H1 (cell line): ENCODE results near the gene RNF186. TPM values are rescaled to one million over a fixed set of nuclear protein-coding genes. Genes with fewer than 3 reads are reported as not detected.

Experiments
- CTCF ChIA-PET: fragments of 300-600 bp; sonication (Branson Sonifier 250); formaldehyde crosslinking; loops from one replicate; lab custom pipeline; 2021; ENCODE audit not compliant: partially characterized antibody; lab: Charles Lee
- POLR2A ChIA-PET: fragments of 300-600 bp; sonication (Branson Sonifier 250); formaldehyde crosslinking; loops from one replicate; lab custom pipeline; 2021; ENCODE audit warnings: inconsistent platforms; ENCODE audit not compliant: partially characterized antibody; lab: Charles Lee
- DNase-seq, 2 experiments: peaks; one replicate each; pipeline versions ENCODE4 v3.0.0 to v3.0.0-alpha.2; 2010 to 2022; ENCODE audit warnings: low spot score in 2 of 2, low read depth in 1 of 2, mixed read lengths in 1 of 2
- FAIRE-seq: peaks from 2 replicates; lab custom pipeline; 2011; peaks lifted over from hg19 to GRCh38; lab: Jason Lieb, UNC
- H2AFZ ChIP-seq: 2 replicates; pipeline ENCODE4 v1.8.1; 2012; ENCODE audit warnings: low read length, inconsistent platforms
- H2AK5ac ChIP-seq: 2 replicates; pipeline ENCODE4 v1.6.1; 2013; ENCODE audit warnings: low read depth, low read length
- H2BK120ac ChIP-seq: replicated peaks from 2 replicates; pipeline ENCODE3; 2013; ENCODE audit warnings: low read depth, low read length, inconsistent platforms
- H2BK12ac ChIP-seq: 2 replicates; pipeline ENCODE4 v1.6.1; 2013; ENCODE audit warnings: low read depth, low read length
- H2BK15ac ChIP-seq: 2 replicates; pipeline ENCODE4 v1.6.1; 2013; ENCODE audit warnings: low read length
- H2BK20ac ChIP-seq: 2 replicates; pipeline ENCODE4 v1.6.1; 2013; ENCODE audit warnings: low read length
- H2BK5ac ChIP-seq: 2 replicates; pipeline ENCODE4 v1.6.1; 2013; ENCODE audit warnings: low read depth, low read length
- H3K14ac ChIP-seq: 2 replicates; pipeline ENCODE4 v1.6.1; 2013; ENCODE audit warnings: inconsistent platforms; ENCODE audit not compliant: insufficient read length
- H3K18ac ChIP-seq: 2 replicates; pipeline ENCODE4 v1.6.1; 2013; ENCODE audit warnings: low read length; ENCODE audit errors: extremely low read depth
- H3K23ac ChIP-seq: 2 replicates; pipeline ENCODE4 v1.6.1; 2013; ENCODE audit warnings: inconsistent platforms; ENCODE audit not compliant: insufficient read length
- H3K23me2 ChIP-seq: 2 replicates; pipeline ENCODE4 v1.6.1; 2013; ENCODE audit warnings: low read depth, low read length
- H3K27ac ChIP-seq: 2 replicates; pipeline ENCODE4 v1.6.1; 2011; ENCODE audit warnings: low read depth, low read length, inconsistent platforms
- H3K27me3 ChIP-seq, 4 experiments: replicated peaks in 1 of 4; 1 replicate in 1 of 4; 2 replicates in 3 of 4; pipeline versions ENCODE4 v1.6.1 to v1.8.1; 2011 to 2013; ENCODE audit warnings: low read length in 3 of 4, mild to moderate bottlenecking in 3 of 4, inconsistent platforms in 2 of 4, mixed read lengths in 2 of 4, moderate library complexity in 1 of 4; ENCODE audit not compliant: control insufficient read depth in 3 of 4, insufficient read depth in 3 of 4; ENCODE audit errors: extremely low read depth in 1 of 4
- H3K36me3 ChIP-seq, 4 experiments: 2 replicates each; pipeline versions ENCODE4 v1.6.1 to v1.8.1; 2011 to 2013; ENCODE audit warnings: mild to moderate bottlenecking in 4 of 4, low read length in 3 of 4, moderate library complexity in 2 of 4, control low read depth in 1 of 4, inconsistent platforms in 1 of 4; ENCODE audit not compliant: insufficient read depth in 4 of 4, control insufficient read depth in 2 of 4
- H3K4ac ChIP-seq: replicated peaks from 2 replicates; pipeline ENCODE3; 2013; ENCODE audit warnings: low read length, low read depth, mixed read lengths, inconsistent platforms; ENCODE audit not compliant: insufficient read length
- H3K4me1 ChIP-seq, 4 experiments: replicated peaks in 1 of 4; 1 replicate in 1 of 4; 2 replicates in 3 of 4; pipeline versions ENCODE4 v1.6.1 to v1.8.1; 2011 to 2013; ENCODE audit warnings: low read length in 3 of 4, inconsistent platforms in 2 of 4, mixed read lengths in 1 of 4; ENCODE audit not compliant: insufficient read depth in 4 of 4, control insufficient read depth in 3 of 4
- H3K4me2 ChIP-seq, 2 experiments: 2 replicates each; pipeline versions ENCODE4 v1.6.1 to v1.8.1; 2011 to 2013; ENCODE audit warnings: low read depth in 2 of 2, low read length in 2 of 2, control low read depth in 1 of 2, inconsistent platforms in 1 of 2, mild to moderate bottlenecking in 1 of 2; ENCODE audit not compliant: insufficient read depth in 1 of 2
- H3K4me3 ChIP-seq, 4 experiments: fragments of 200-600, 300-600 bp in 1 of 4; sonication (generic), shearing (Covaris generic), sonication (Bioruptor Twin) in 1 of 4; 2 replicates each; pipeline versions ENCODE4 v1.5.1 to v1.8.1; 2011 to 2016; ENCODE audit warnings: low read length in 4 of 4, low read depth in 3 of 4, control low read depth in 2 of 4, inconsistent platforms in 2 of 4, mild to moderate bottlenecking in 2 of 4, mixed read lengths in 1 of 4, moderate library complexity in 1 of 4; ENCODE audit not compliant: insufficient read depth in 2 of 4; ENCODE audit errors: extremely low read depth in 1 of 4
- H3K56ac ChIP-seq: replicated peaks from 2 replicates; pipeline ENCODE3; 2013; ENCODE audit warnings: low read depth, mild to moderate bottlenecking, mixed read lengths, low read length, inconsistent platforms; ENCODE audit not compliant: insufficient read length
- H3K79me1 ChIP-seq: 2 replicates; pipeline ENCODE4 v1.6.1; 2013; ENCODE audit warnings: low read depth, low read length, control low read depth
- H3K79me2 ChIP-seq, 2 experiments: 2 replicates each; pipeline versions ENCODE4 v1.6.1 to v1.8.1; 2012 to 2013; ENCODE audit warnings: low read length in 2 of 2, mild to moderate bottlenecking in 2 of 2, inconsistent platforms in 1 of 2; ENCODE audit not compliant: insufficient read depth in 2 of 2, control insufficient read depth in 1 of 2
- H3K9ac ChIP-seq, 4 experiments: replicated peaks in 1 of 4; 1 replicate in 1 of 4; 2 replicates in 3 of 4; pipeline versions ENCODE4 v1.6.1 to v1.8.1; 2011 to 2013; ENCODE audit warnings: low read depth in 3 of 4, low read length in 3 of 4, control low read depth in 2 of 4, mild to moderate bottlenecking in 2 of 4, moderate library complexity in 2 of 4, inconsistent platforms in 1 of 4; ENCODE audit errors: extremely low read depth in 1 of 4
- H3K9me3 ChIP-seq, 2 experiments: 2 replicates each; pipeline versions ENCODE4 v1.6.1 to v1.8.1; 2012 to 2013; ENCODE audit warnings: mild to moderate bottlenecking in 2 of 2, moderate library complexity in 2 of 2, control low read depth in 1 of 2, inconsistent platforms in 1 of 2, low read depth in 1 of 2, low read length in 1 of 2, mixed read lengths in 1 of 2; ENCODE audit not compliant: insufficient read depth in 2 of 2
- H4K20me1 ChIP-seq, 2 experiments: replicated peaks in 1 of 2; 2 replicates each; pipeline versions ENCODE3 to v1.8.1; 2011 to 2013; ENCODE audit warnings: inconsistent platforms in 2 of 2, low read length in 2 of 2, mild to moderate bottlenecking in 1 of 2; ENCODE audit not compliant: insufficient read depth in 2 of 2, control insufficient read depth in 1 of 2
- H4K5ac ChIP-seq: 2 replicates; pipeline ENCODE4 v1.6.1; 2013; ENCODE audit warnings: low read length, low read depth, mixed read lengths, inconsistent platforms; ENCODE audit not compliant: insufficient read length
- H4K8ac ChIP-seq: 2 replicates; pipeline ENCODE4 v1.8.0; 2013; ENCODE audit warnings: mild to moderate bottlenecking, moderate library complexity, low read length, inconsistent platforms; ENCODE audit not compliant: insufficient read depth; ENCODE audit errors: extremely low read depth
- H4K91ac ChIP-seq: replicated peaks from 2 replicates; pipeline ENCODE3; 2013; ENCODE audit warnings: low read length, mixed read lengths, inconsistent platforms; ENCODE audit not compliant: insufficient read length
- CTBP2 ChIP-seq: IDR thresholded peaks from 2 replicates; pipeline ENCODE4 v1.7.0; 2011; ENCODE audit warnings: borderline replicate concordance, mild to moderate bottlenecking, moderate library complexity, mixed read lengths, low read length; ENCODE audit not compliant: insufficient read depth, insufficient read length
- GABPA ChIP-seq: IDR thresholded peaks from 2 replicates; pipeline ENCODE4 v1.6.1; 2011; ENCODE audit warnings: mild to moderate bottlenecking, low read length, moderate library complexity, borderline replicate concordance; ENCODE audit not compliant: insufficient read depth
- GTF2F1 ChIP-seq: IDR thresholded peaks from 2 replicates; pipeline ENCODE4 v1.6.1; 2012; ENCODE audit warnings: low read depth, low read length, improper control_type of control experiment, borderline replicate concordance
- RBBP5 ChIP-seq: IDR thresholded peaks from 2 replicates; pipeline ENCODE4 v1.7.1; 2012; ENCODE audit warnings: low read depth, mild to moderate bottlenecking, inconsistent platforms, low read length, moderate library complexity, borderline replicate concordance
- SP2 ChIP-seq: IDR thresholded peaks from 2 replicates; pipeline ENCODE4 v1.6.1; 2012; ENCODE audit warnings: mild to moderate bottlenecking, low read length, inconsistent platforms
- TEAD4 ChIP-seq: IDR thresholded peaks from 2 replicates; pipeline ENCODE4 v1.6.1; 2012; ENCODE audit warnings: low read depth, low read length, inconsistent platforms, mixed read lengths
- WGBS, 2 experiments: shearing (Covaris generic) in 1 of 2; methylation state at CpG; one replicate each; pipeline versions ENCODE4 v1.1.6 to v1.1.7; 2013 to 2015; ENCODE audit warnings: low lambda C conversion rate in 2 of 2, mixed read lengths in 2 of 2, inconsistent platforms in 1 of 2, low coverage in 1 of 2, missing lambda C conversion rate in 1 of 2; ENCODE audit not compliant: insufficient replicate concordance in 2 of 2, insufficient coverage in 1 of 2, insufficient read length in 1 of 2; ENCODE audit errors: extremely low coverage in 1 of 2, missing lambda C conversion rate in 1 of 2; 5-methylcytosine and 5-hydroxymethylcytosine counted together
- polyA plus RNA-seq, 7 experiments: library from polyadenylated mRNA; depleted of rRNA in 3 of 7; stranded (reverse) in 5 of 7; unstranded in 2 of 7; fragments of >200 nt in 5 of 7; fragments of 200-250 nt in 2 of 7; gene quantifications; 1 replicate in 5 of 7; 2 replicates in 1 of 7; 4 replicates in 1 of 7; pipeline versions ENCODE4 v1.2.1 to v1.2.3, GENCODE V29; 2011 to 2013; ENCODE audit warnings: missing spikeins in 2 of 7, mixed read lengths in 2 of 7
- total RNA-seq: library from RNA; stranded (reverse); fragmentation: NEBNext Ultra II Directional; extraction: Animal tissue kit (Norgen Biotek cat#: 25700); gene quantifications from 2 replicates; pipeline ENCODE4 v1.2.1, GENCODE V29; 2021

The RNF186 gene
- total and polyA plus RNA-seq, 2 of the 8 experiments (the other 6 are each of a cell fraction or from before 2014, with no cell fraction given) = not detected

- Histone ChIP-seq H3K4ac (no peak overlapping the region), H3K79me1 (no peaks in the 10 kb centered on the region), H2BK12ac (no peak overlapping the region), H3K56ac (no peak overlapping the region), H3K79me2 (no peaks in the 10 kb centered on the region), H3K9ac (no peak overlapping the region), H3K23me2 (no peaks in the 10 kb centered on the region), H2BK20ac (no peak overlapping the region), H3K18ac (no peak overlapping the region), H3K4me2 (no peak overlapping the region), H4K91ac (no peak overlapping the region), H2BK120ac (no peak overlapping the region), H3K36me3 (no peaks in the 10 kb centered on the region), H3K4me1 (peaks cover 0 to 6% (median 4%) of the 10 kb centered on the region in 4 experiments; a peak in 5 of 7 replicates), H2BK15ac (no peak overlapping the region), H3K4me3 (no peak overlapping the region), H3K27me3 (peaks cover 0 to 13% (median 7%) of the 10 kb centered on the region in 4 experiments; a peak in 4 of 7 replicates), H2AK5ac (no peak overlapping the region), H2BK5ac (no peak overlapping the region), H2AFZ (no peak overlapping the region), H4K8ac (no peak overlapping the region), H4K5ac (no peak overlapping the region), H3K23ac (no peak overlapping the region), H3K14ac (no peak overlapping the region), H3K9me3 (no peaks in the 10 kb centered on the region), H3K27ac (no peak overlapping the region), H4K20me1 (no peaks in the 10 kb centered on the region)
- TF ChIP-seq RBBP5 (no peak), SP2 (no peak), GTF2F1 (no peak), CTBP2 (no peak), TEAD4 (no peak), GABPA (no peak)
- whole genome bisulfite sequencing, 2 experiments = 90% methylated on average over 4 of the region's 4 CpGs; no CpG with 5 or more reads in 1 of the 2 experiments
- FAIRE-seq (no peak), DNase-seq (no peak)
- POLR2A ChIA-PET = no interaction called here
- CTCF ChIA-PET = no interaction called here
Measured at GRCh38 chr1:19794583-19794982, 20.5 kb downstream of the RNF186 start.
